Measurements from ENCODE around the gene ARRDC2. TPM values are rescaled to one million over a fixed set of nuclear protein-coding genes. Genes with fewer than 3 reads are reported as not detected.

ARRDC2 gene
- polyA plus RNA-seq, 3 donors: 13.8 to 99.8 (median 23.9) TPM

GRCh38 chr19:17968362-17968761 lies 39.6 kb upstream of the ARRDC2 start:
- no peak for TF ChIP-seq CTCF (IDR thresholded peaks at IDR 0.05)
- no peaks in the 10 kb centered on the region for H4K20me1 ChIP-seq (ENCODE audit: insufficient read depth, low read length)
- peaks cover 4% of the 10 kb centered on the region for H3K4me1 Mint-ChIP-seq
- H2AFZ ChIP-seq (ENCODE audit: insufficient read depth, low read depth, low read length, poor library complexity, severe bottlenecking): no peak overlapping the region
- peaks cover 40 to 54% (median 41%) of the 10 kb centered on the region in 3 donors for H3K27me3 Mint-ChIP-seq (ENCODE audit: low read depth in 3 of 3)
- H3K4me1 ChIP-seq (ENCODE audit: control insufficient read depth in 1 of 2, insufficient read depth in 2 of 2, low read length in 2 of 2): no peaks in the 10 kb centered on the region
- H3K9ac ChIP-seq (ENCODE audit: insufficient read depth, low read length, poor library complexity, severe bottlenecking): no peak overlapping the region
- peaks cover 16 to 39% of the 10 kb centered on the region in 2 donors for H3K27me3 ChIP-seq (ENCODE audit: control insufficient read depth in 2 of 2, insufficient read depth in 2 of 2, low read length in 2 of 2)
- H3K27ac ChIP-seq (ENCODE audit: low read depth in 1 of 2, low read length in 2 of 2): no peak overlapping the region
- H3K36me3 ChIP-seq (replicated peaks in 1 of 2; ENCODE audit: control insufficient read depth in 1 of 2, insufficient read depth in 2 of 2, low read length in 2 of 2): no peaks in the 10 kb centered on the region
- H3K4me3 ChIP-seq (replicated peaks in 1 of 3; ENCODE audit: low read depth in 2 of 3, low read length in 3 of 3): no peak overlapping the region
- H3K27ac Mint-ChIP-seq: no peak overlapping the region
- intact Hi-C loops (cut with micrococcal nuclease): no loop called here
- WGBS (ENCODE audit: insufficient coverage): 50% methylated on average over 1 of the region's 4 CpGs
- peaks cover 0 to 17% (median 6%) of the 10 kb centered on the region in 7 donors for H3K9me3 Mint-ChIP-seq
- peaks cover 2 to 6% of the 10 kb centered on the region in 2 donors for H3K36me3 Mint-ChIP-seq
- H3K4me3 Mint-ChIP-seq: peak overlapping the region in 1 of 2 donors; percentile 46
- no peak overlapping the region for H3K4me2 ChIP-seq (replicated peaks; ENCODE audit: extremely low read depth, low read length, poor library complexity, severe bottlenecking)
- peaks cover 0 to 17% of the 10 kb centered on the region in 2 donors for H3K9me3 ChIP-seq (replicated peaks in 1 of 2; ENCODE audit: control insufficient read depth in 1 of 2, insufficient read depth in 1 of 2, low read length in 2 of 2)
- no peaks in the 10 kb centered on the region for H3K79me2 ChIP-seq (ENCODE audit: insufficient read depth, low read length)
- no peak for DNase-seq

GRCh38 chr19:17969096-17969792 lies 38.7 kb upstream of the ARRDC2 start:
- H3K9ac ChIP-seq (ENCODE audit: insufficient read depth, low read length, poor library complexity, severe bottlenecking): no peak overlapping the region
- intact Hi-C loops (cut with micrococcal nuclease): no loop called here
- Mint-ChIP-seq H3K9me3 (peaks cover 0 to 17% (median 5%) of the 10 kb centered on the region in 7 donors), H3K27ac (peak overlapping the region in 1 of 7 donors; percentile 56), H3K4me3 (no peak overlapping the region), H3K36me3 (peaks cover 2 to 6% of the 10 kb centered on the region in 2 donors), H3K4me1 (peaks cover 4% of the 10 kb centered on the region), H3K27me3 (ENCODE audit: low read depth in 3 of 3) (peaks cover 38 to 47% (median 40%) of the 10 kb centered on the region in 3 donors)
- no peaks in the 10 kb centered on the region for H3K36me3 ChIP-seq (replicated peaks in 1 of 2; ENCODE audit: control insufficient read depth in 1 of 2, insufficient read depth in 2 of 2, low read length in 2 of 2)
- H4K20me1 ChIP-seq (ENCODE audit: insufficient read depth, low read length): no peaks in the 10 kb centered on the region
- no peak overlapping the region for H2AFZ ChIP-seq (ENCODE audit: insufficient read depth, low read depth, low read length, poor library complexity, severe bottlenecking)
- H3K4me1 ChIP-seq (ENCODE audit: control insufficient read depth in 1 of 2, insufficient read depth in 2 of 2, low read length in 2 of 2): no peaks in the 10 kb centered on the region
- no peak for DNase-seq
- peaks cover 0 to 17% of the 10 kb centered on the region in 2 donors for H3K9me3 ChIP-seq (replicated peaks in 1 of 2; ENCODE audit: control insufficient read depth in 1 of 2, insufficient read depth in 1 of 2, low read length in 2 of 2)
- H3K4me3 ChIP-seq (replicated peaks in 1 of 3; ENCODE audit: low read depth in 2 of 3, low read length in 3 of 3): no peak overlapping the region
- WGBS (ENCODE audit: insufficient coverage): 88% methylated on average over 10 of the region's 19 CpGs
- H3K4me2 ChIP-seq (replicated peaks; ENCODE audit: extremely low read depth, low read length, poor library complexity, severe bottlenecking): no peak overlapping the region
- no peak overlapping the region for H3K27ac ChIP-seq (ENCODE audit: low read depth in 1 of 2, low read length in 2 of 2)
- TF ChIP-seq CTCF (IDR thresholded peaks at IDR 0.05): no peak
- H3K79me2 ChIP-seq (ENCODE audit: insufficient read depth, low read length): no peaks in the 10 kb centered on the region
- H3K27me3 ChIP-seq (ENCODE audit: control insufficient read depth in 2 of 2, insufficient read depth in 2 of 2, low read length in 2 of 2): peaks cover 16 to 39% of the 10 kb centered on the region in 2 donors

Data from CD14-positive monocyte (primary cell).